Breast epithelium (tissue), 3 donors: ENCODE data around the gene PAPSS2.

Source experiments
- POLR2A ChIP-seq: fragments of 450-650 bp; IDR thresholded peaks from one replicate; pipeline ENCODE4 v1.6.1; 2016; ENCODE audit warnings: antibody characterized with exemption, mild to moderate bottlenecking, moderate library complexity
- POLR2AphosphoS5 ChIP-seq, 3 donors: sonication (generic); formaldehyde crosslinking; IDR thresholded peaks; one replicate each; pipeline ENCODE4 v1.6.1; 2017; ENCODE audit warnings: antibody characterized with exemption in 3 of 3
- TF ChIP-seq, protein P1 (sequence below), 3 donors: fragments of 450-650 bp; IDR thresholded peaks; one replicate each; pipeline ENCODE4 v1.5.1; 2016 to 2017; ENCODE audit warnings: antibody characterized with exemption in 3 of 3, mild to moderate bottlenecking in 3 of 3, moderate library complexity in 3 of 3

DNA sequence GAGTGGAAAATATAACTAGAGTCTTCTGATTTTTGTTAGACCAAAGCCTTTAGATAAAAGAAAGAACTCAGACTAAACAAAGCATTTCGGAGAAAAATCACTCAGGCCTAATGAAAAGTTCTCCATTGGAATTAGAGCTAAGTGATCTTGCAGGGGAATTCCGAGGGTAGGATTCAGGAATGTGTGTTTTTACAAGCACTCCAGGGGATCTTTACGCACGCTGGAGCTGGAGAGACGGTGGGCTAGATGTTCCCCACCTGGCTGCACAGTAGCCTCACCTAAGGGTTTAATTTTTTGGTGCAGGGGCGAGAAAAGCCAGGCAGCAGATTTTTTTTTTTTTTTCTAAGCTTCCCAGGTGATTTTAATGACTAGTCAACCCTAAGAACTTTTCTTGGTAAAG lies 7.9 kb upstream of the PAPSS2 start:
- TF ChIP-seq, protein P1, sequence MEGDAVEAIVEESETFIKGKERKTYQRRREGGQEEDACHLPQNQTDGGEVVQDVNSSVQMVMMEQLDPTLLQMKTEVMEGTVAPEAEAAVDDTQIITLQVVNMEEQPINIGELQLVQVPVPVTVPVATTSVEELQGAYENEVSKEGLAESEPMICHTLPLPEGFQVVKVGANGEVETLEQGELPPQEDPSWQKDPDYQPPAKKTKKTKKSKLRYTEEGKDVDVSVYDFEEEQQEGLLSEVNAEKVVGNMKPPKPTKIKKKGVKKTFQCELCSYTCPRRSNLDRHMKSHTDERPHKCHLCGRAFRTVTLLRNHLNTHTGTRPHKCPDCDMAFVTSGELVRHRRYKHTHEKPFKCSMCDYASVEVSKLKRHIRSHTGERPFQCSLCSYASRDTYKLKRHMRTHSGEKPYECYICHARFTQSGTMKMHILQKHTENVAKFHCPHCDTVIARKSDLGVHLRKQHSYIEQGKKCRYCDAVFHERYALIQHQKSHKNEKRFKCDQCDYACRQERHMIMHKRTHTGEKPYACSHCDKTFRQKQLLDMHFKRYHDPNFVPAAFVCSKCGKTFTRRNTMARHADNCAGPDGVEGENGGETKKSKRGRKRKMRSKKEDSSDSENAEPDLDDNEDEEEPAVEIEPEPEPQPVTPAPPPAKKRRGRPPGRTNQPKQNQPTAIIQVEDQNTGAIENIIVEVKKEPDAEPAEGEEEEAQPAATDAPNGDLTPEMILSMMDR (IDR thresholded peaks at IDR 0.05), result no peak
- TF ChIP-seq POLR2A, result no peak
- no peak for TF ChIP-seq POLR2AphosphoS5 (IDR thresholded peaks at IDR 0.05)
